Neutrophil (primary cell): ENCODE measurements around the gene METRN.
"Not testable (repeated sequence)": the region's sequence is repeated elsewhere in the genome, so short reads cannot be mapped to it uniquely, and the experiment has no call there.

Source experiments
- H3K27ac ChIP-seq: fragments of 200-600 bp; sonication (generic); 2 replicates; pipeline ENCODE4 v1.5.1; 2016; ENCODE audit warnings: mild to moderate bottlenecking, moderate library complexity
- H3K27me3 ChIP-seq: fragments of 200-600 bp; sonication (generic); 2 replicates; pipeline ENCODE4 v1.6.0; 2016; ENCODE audit warnings: mild to moderate bottlenecking
- H3K36me3 ChIP-seq: fragments of 200-600 bp; sonication (generic); 2 replicates; pipeline ENCODE4 v1.5.1; 2017
- H3K4me1 ChIP-seq, 2 experiments: fragments of 200-600 bp in 1 of 2; sonication (generic) in 1 of 2; 1 replicate in 1 of 2; 2 replicates in 1 of 2; pipeline versions ENCODE4 v1.5.1 to v1.6.1; 2013 to 2016; ENCODE audit warnings: low read depth in 1 of 2, low read length in 1 of 2, mild to moderate bottlenecking in 1 of 2, moderate library complexity in 1 of 2; ENCODE audit not compliant: control insufficient read depth in 1 of 2, insufficient read depth in 1 of 2
- H3K4me3 ChIP-seq, 2 experiments: fragments of 200-600 bp in 1 of 2; sonication (generic) in 1 of 2; 1 replicate in 1 of 2; 2 replicates in 1 of 2; pipeline ENCODE4 v1.5.1; 2013 to 2016; ENCODE audit warnings: low read depth in 1 of 2, low read length in 1 of 2, mild to moderate bottlenecking in 1 of 2, moderate library complexity in 1 of 2
- H3K9me3 ChIP-seq: fragments of 200-600 bp; sonication (generic); 2 replicates; pipeline ENCODE4 v1.5.1; 2016
- CTCF ChIP-seq: fragments of 200-600 bp; sonication (generic); IDR thresholded peaks from 2 replicates; pipeline ENCODE4 v1.5.1; 2016; ENCODE audit warnings: antibody characterized with exemption

Gene METRN

GRCh38 chr16:740764-741505 lies 26.0 kb downstream of the METRN start, which contains the start of gene CIAO3:
TSS of gene CIAO3 (minus strand) at chr16:740997. CDS start at chr16:740985, 12 bp downstream.
- peak within 1 kb of the TSS; percentile 77 to 82 for H3K4me3 ChIP-seq
- H3K9me3 ChIP-seq = no peaks in the 10 kb centered on the region
- peak within 1 kb of the TSS; percentile 38 for H3K27ac ChIP-seq
- peaks cover 5% of the 10 kb centered on the region for H3K27me3 ChIP-seq
- peaks cover 17% of the 10 kb centered on the region for H3K36me3 ChIP-seq
- TF ChIP-seq CTCF = peak; percentile 98
- H3K4me1 ChIP-seq = peaks cover 12 to 15% of the 10 kb centered on the region in 2 experiments

GRCh38 chr16:741986-742629 lies 27.2 kb downstream of the METRN start:
- H3K27me3 ChIP-seq = peaks cover 6% of the 10 kb centered on the region
- H3K4me3 ChIP-seq = no peak overlapping the region
- no peak for TF ChIP-seq CTCF
- peaks cover 12 to 15% of the 10 kb centered on the region in 2 experiments for H3K4me1 ChIP-seq
- no peaks in the 10 kb centered on the region for H3K9me3 ChIP-seq
- H3K27ac ChIP-seq = no peak overlapping the region
- peaks cover 8% of the 10 kb centered on the region for H3K36me3 ChIP-seq

- not testable (repeated sequence) for H3K27me3 ChIP-seq, H3K4me3 ChIP-seq, H3K9me3 ChIP-seq, H3K27ac ChIP-seq, H3K36me3 ChIP-seq
- H3K4me1 ChIP-seq = peaks cover 12 to 15% of the 10 kb centered on the region in 2 experiments
Observed at GRCh38 chr16:742894-743293, 28.0 kb downstream of the METRN start.

GRCh38 chr16:743794-744500 lies 29.0 kb downstream of the METRN start:
- H3K27ac ChIP-seq = no peak overlapping the region
- TF ChIP-seq CTCF = no peak
- H3K9me3 ChIP-seq = no peaks in the 10 kb centered on the region
- no peak overlapping the region for H3K4me3 ChIP-seq
- peaks cover 12 to 15% of the 10 kb centered on the region in 2 experiments for H3K4me1 ChIP-seq
- H3K27me3 ChIP-seq = peaks cover 6% of the 10 kb centered on the region
- H3K36me3 ChIP-seq = no peaks in the 10 kb centered on the region

- no peak for TF ChIP-seq CTCF
- Histone ChIP-seq H3K4me1 (peaks cover 4 to 6% of the 10 kb centered on the region in 2 experiments), H3K4me3 (no peak overlapping the region), H3K36me3 (no peaks in the 10 kb centered on the region), H3K27me3 (peaks cover 6% of the 10 kb centered on the region), H3K9me3 (no peaks in the 10 kb centered on the region), H3K27ac (no peak overlapping the region)
Observed at GRCh38 chr16:745739-746138, 30.8 kb downstream of the METRN start.
